Astrocyte (in vitro differentiated cells and primary cell): ENCODE data around the gene KRT80. TPM values are rescaled to one million over a fixed set of nuclear protein-coding genes. Genes with fewer than 3 reads are reported as not detected.

Experiments used
- DNase-seq: peaks from one replicate; pipeline ENCODE4 v3.0.0-alpha.2; 2010; ENCODE audit warnings: low read depth
- FAIRE-seq: peaks from 2 replicates; lab custom pipeline; 2011; peaks lifted over from hg19 to GRCh38; lab: Jason Lieb, UNC
- H2AFZ ChIP-seq: 2 replicates; pipeline ENCODE4 v1.6.0; 2012; ENCODE audit warnings: low read depth, low read length, inconsistent platforms
- H3K27ac ChIP-seq: 2 replicates; pipeline ENCODE4 v1.5.1; 2011; ENCODE audit warnings: low read depth, low read length, inconsistent platforms
- H3K27me3 ChIP-seq: 2 replicates; pipeline ENCODE4 v1.6.0; 2011; ENCODE audit warnings: low read length, inconsistent platforms; ENCODE audit not compliant: insufficient read depth
- H3K36me3 ChIP-seq: 2 replicates; pipeline ENCODE4 v1.5.1; 2011; ENCODE audit warnings: low read length, inconsistent platforms; ENCODE audit not compliant: insufficient read depth
- H3K4me1 ChIP-seq: 2 replicates; pipeline ENCODE4 v1.5.1; 2011; ENCODE audit warnings: low read length, inconsistent platforms; ENCODE audit not compliant: insufficient read depth
- H3K4me2 ChIP-seq: 2 replicates; pipeline ENCODE4 v1.6.0; 2012; ENCODE audit warnings: low read length, inconsistent platforms
- H3K4me3 ChIP-seq: 2 replicates; pipeline ENCODE4 v1.5.1; 2011; ENCODE audit warnings: low read depth, mild to moderate bottlenecking, low read length, inconsistent platforms; ENCODE audit not compliant: insufficient read depth
- H3K79me2 ChIP-seq: 2 replicates; pipeline ENCODE4 v1.6.0; 2012; ENCODE audit warnings: mild to moderate bottlenecking, low read length, inconsistent platforms; ENCODE audit not compliant: insufficient read depth
- H3K9ac ChIP-seq: 2 replicates; pipeline ENCODE4 v1.6.0; 2012; ENCODE audit warnings: mild to moderate bottlenecking, low read length, inconsistent platforms
- H3K9me3 ChIP-seq: 2 replicates; pipeline ENCODE4 v1.5.1; 2012; ENCODE audit warnings: low read depth, mild to moderate bottlenecking, low read length, inconsistent platforms; ENCODE audit not compliant: insufficient read depth
- H4K20me1 ChIP-seq: 2 replicates; pipeline ENCODE4 v1.6.0; 2012; ENCODE audit warnings: low read length, inconsistent platforms; ENCODE audit not compliant: insufficient read depth
- H3K27ac Mint-ChIP-seq: one replicate; pipeline ENCODE4 v1.8.0; 2021; ENCODE audit warnings: mild to moderate bottlenecking, mixed read lengths; ENCODE audit not compliant: unreplicated experiment
- H3K27me3 Mint-ChIP-seq: one replicate; pipeline ENCODE4 v1.8.0; 2021; ENCODE audit warnings: low read depth, mixed read lengths; ENCODE audit not compliant: unreplicated experiment
- H3K36me3 Mint-ChIP-seq: one replicate; pipeline ENCODE4 v1.8.0; 2021; ENCODE audit warnings: low read depth, mixed read lengths; ENCODE audit not compliant: unreplicated experiment
- H3K4me1 Mint-ChIP-seq: one replicate; pipeline ENCODE4 v1.8.0; 2021; ENCODE audit warnings: low read depth, mixed read lengths; ENCODE audit not compliant: unreplicated experiment
- H3K4me3 Mint-ChIP-seq: one replicate; pipeline ENCODE4 v1.8.0; 2021; ENCODE audit warnings: mild to moderate bottlenecking, moderate library complexity, mixed read lengths; ENCODE audit not compliant: unreplicated experiment
- H3K9me3 Mint-ChIP-seq: one replicate; pipeline ENCODE4 v1.8.0; 2021; ENCODE audit warnings: mild to moderate bottlenecking, mixed read lengths; ENCODE audit not compliant: unreplicated experiment
- CTCF ChIP-seq: IDR thresholded peaks from 2 replicates; pipeline ENCODE4 v1.5.1; 2011; ENCODE audit warnings: low read depth, mild to moderate bottlenecking, inconsistent platforms, low read length, moderate library complexity; ENCODE audit not compliant: insufficient read depth
- EZH2 ChIP-seq: IDR thresholded peaks from 2 replicates; pipeline ENCODE4 v1.6.1; 2012; ENCODE audit warnings: mild to moderate bottlenecking, low read length, inconsistent platforms; ENCODE audit not compliant: insufficient read depth
- total RNA-seq: library from RNA; stranded (reverse); gene quantifications from 2 replicates; pipeline ENCODE4 v1.2.1, GENCODE V29; 2021

The KRT80 gene
- total RNA-seq, 1 donor from 2014 or later = 3.6 TPM

- Mint-ChIP-seq H3K27ac (no peak overlapping the region), H3K36me3 (peaks cover 1% of the 10 kb centered on the region), H3K4me3 (no peak overlapping the region), H3K4me1 (peaks cover 47% of the 10 kb centered on the region), H3K9me3 (no peaks in the 10 kb centered on the region), H3K27me3 (peaks cover 14% of the 10 kb centered on the region)
- no peak overlapping the region for H3K4me3 ChIP-seq
- no peaks in the 10 kb centered on the region for H3K79me2 ChIP-seq
- no peaks in the 10 kb centered on the region for H3K27me3 ChIP-seq
- peak overlapping the region; percentile 25 for H3K27ac ChIP-seq
- peak overlapping the region; percentile 41 for H3K4me2 ChIP-seq
- peaks cover 53% of the 10 kb centered on the region for H3K4me1 ChIP-seq
- TF ChIP-seq CTCF = no peak
- TF ChIP-seq EZH2 = no peak
- H3K36me3 ChIP-seq = no peaks in the 10 kb centered on the region
- H2AFZ ChIP-seq = no peak overlapping the region
- H3K9ac ChIP-seq = peak overlapping the region; percentile 11
- no peaks in the 10 kb centered on the region for H3K9me3 ChIP-seq
- DNase-seq = peak; percentile 67
- H4K20me1 ChIP-seq = no peaks in the 10 kb centered on the region
- no peak for FAIRE-seq
Measured at GRCh38 chr12:52195065-52195730, 3.4 kb upstream of the KRT80 start.

DNA sequence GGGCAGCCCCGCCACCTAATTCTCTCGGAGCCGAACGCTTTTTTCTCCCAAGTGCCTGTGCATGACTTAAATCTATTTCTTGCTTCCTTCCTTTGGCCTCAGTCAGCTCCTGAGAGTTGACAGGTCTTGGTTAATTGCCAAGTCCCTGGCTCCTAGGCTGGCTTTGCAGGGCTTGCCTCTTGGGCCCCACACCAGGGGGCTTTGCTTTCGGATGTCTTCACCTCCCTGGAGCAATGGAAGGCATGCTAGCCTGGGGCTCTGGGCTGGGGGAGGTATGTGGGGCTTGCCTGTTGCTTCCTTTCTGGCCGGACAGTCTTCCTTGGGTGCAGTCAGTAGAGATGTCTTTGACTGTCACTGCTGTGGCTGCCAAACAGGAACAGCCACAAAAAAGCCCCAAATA is 2.2 kb upstream of the KRT80 start:
- Histone ChIP-seq H3K36me3 (no peaks in the 10 kb centered on the region), H3K27ac (no peak overlapping the region), H4K20me1 (no peaks in the 10 kb centered on the region), H3K79me2 (no peaks in the 10 kb centered on the region), H3K9me3 (no peaks in the 10 kb centered on the region), H2AFZ (no peak overlapping the region), H3K27me3 (no peaks in the 10 kb centered on the region), H3K4me1 (peaks cover 65% of the 10 kb centered on the region), H3K4me2 (peak overlapping the region; percentile 3), H3K4me3 (no peak overlapping the region), H3K9ac (no peak overlapping the region)
- Mint-ChIP-seq H3K36me3 (no peaks in the 10 kb centered on the region), H3K9me3 (no peaks in the 10 kb centered on the region), H3K4me3 (no peak overlapping the region), H3K4me1 (peaks cover 57% of the 10 kb centered on the region), H3K27me3 (peaks cover 4% of the 10 kb centered on the region), H3K27ac (peak overlapping the region; percentile 94)
- TF ChIP-seq CTCF (no peak), EZH2 (no peak)
- no peak for DNase-seq
- no peak for FAIRE-seq

- no peaks in the 10 kb centered on the region for H3K9me3 ChIP-seq
- no peaks in the 10 kb centered on the region for H4K20me1 ChIP-seq
- DNase-seq = no peak
- no peak for TF ChIP-seq CTCF
- no peak for TF ChIP-seq EZH2
- H3K9ac ChIP-seq = no peak overlapping the region
- Mint-ChIP-seq H3K36me3 (no peaks in the 10 kb centered on the region), H3K9me3 (no peaks in the 10 kb centered on the region), H3K27me3 (peaks cover 2% of the 10 kb centered on the region), H3K4me1 (peaks cover 62% of the 10 kb centered on the region), H3K4me3 (no peak overlapping the region), H3K27ac (peak overlapping the region; percentile 94)
- H3K4me3 ChIP-seq = no peak overlapping the region
- no peaks in the 10 kb centered on the region for H3K27me3 ChIP-seq
- H2AFZ ChIP-seq = no peak overlapping the region
- no peaks in the 10 kb centered on the region for H3K36me3 ChIP-seq
- H3K4me2 ChIP-seq = peak overlapping the region; percentile 3
- no peak overlapping the region for H3K27ac ChIP-seq
- peaks cover 69% of the 10 kb centered on the region for H3K4me1 ChIP-seq
- no peak for FAIRE-seq
- H3K79me2 ChIP-seq = no peaks in the 10 kb centered on the region
Measured at GRCh38 chr12:52193532-52193931, 1.7 kb upstream of the KRT80 start.
